Measurements from ENCODE around the gene KIAA1671. TPM values are rescaled to one million over a fixed set of nuclear protein-coding genes. Genes with fewer than 3 reads are reported as not detected.

Gene KIAA1671
- total RNA-seq, 4 donors from 2014 or later: 7.3 to 15.1 (median 10.2) TPM

- no peak for TF ChIP-seq CTCF (IDR thresholded peaks at IDR 0.05; ENCODE audit: low read depth)
Measured at GRCh38 chr22:25061605-25062376, 109.3 kb downstream of the KIAA1671 start.

- no peak for TF ChIP-seq CTCF (IDR thresholded peaks at IDR 0.05; ENCODE audit: low read depth)
Measured at GRCh38 chr22:25062386-25063085, 110.0 kb downstream of the KIAA1671 start.

GRCh38 chr22:25064894-25065560 is 112.5 kb downstream of the KIAA1671 start:
- no peak for TF ChIP-seq CTCF (IDR thresholded peaks at IDR 0.05; ENCODE audit: low read depth)

GRCh38 chr22:25066861-25067435 is 114.4 kb downstream of the KIAA1671 start:
- TF ChIP-seq CTCF (IDR thresholded peaks at IDR 0.05; ENCODE audit: low read depth): no peak

- no peak for TF ChIP-seq CTCF (IDR thresholded peaks at IDR 0.05; ENCODE audit: low read depth)
Measured at GRCh38 chr22:25067851-25068421, 115.4 kb downstream of the KIAA1671 start.

- TF ChIP-seq CTCF (IDR thresholded peaks at IDR 0.05; ENCODE audit: low read depth): no peak
Measured at GRCh38 chr22:25068707-25069106, 116.2 kb downstream of the KIAA1671 start.

Data from subcutaneous adipose tissue (tissue), 4 donors.